Breast epithelium (tissue), 3 donors: ENCODE data around the gene ARL3.

ENCODE experiments used
- CTCF ChIP-seq, 3 donors: fragments of 450-650 bp; IDR thresholded peaks; one replicate each; pipeline ENCODE4 v1.5.1; 2016 to 2017; ENCODE audit warnings: antibody characterized with exemption in 3 of 3, mild to moderate bottlenecking in 3 of 3, moderate library complexity in 3 of 3
- POLR2A ChIP-seq: fragments of 450-650 bp; IDR thresholded peaks from one replicate; pipeline ENCODE4 v1.6.1; 2016; ENCODE audit warnings: antibody characterized with exemption, mild to moderate bottlenecking, moderate library complexity

- TF ChIP-seq CTCF (IDR thresholded peaks at IDR 0.05) (no peak), POLR2A (peak; percentile 88)
Observed at GRCh38 chr10:102642736-102643335, 71.4 kb downstream of the ARL3 start.
